Keratinocyte (primary cell): ENCODE results near the gene SH3BP5L. TPM values are rescaled to one million over a fixed set of nuclear protein-coding genes. Genes with fewer than 3 reads are reported as not detected.

Source experiments
- DNase-seq: peaks from one replicate; pipeline ENCODE4 v3.0.0-alpha.2; 2011; ENCODE audit warnings: low read depth, missing footprints, low spot score
- FAIRE-seq: peaks from 2 replicates; lab custom pipeline; 2011; peaks lifted over from hg19 to GRCh38; lab: Jason Lieb, UNC
- H2AFZ ChIP-seq: 2 replicates; pipeline ENCODE4 v1.6.0; 2012; ENCODE audit warnings: low read length, control low read depth, inconsistent platforms; ENCODE audit not compliant: control insufficient read depth
- H3K27ac ChIP-seq: 2 replicates; pipeline ENCODE4 v1.5.1; 2011; ENCODE audit warnings: low read length; ENCODE audit not compliant: control insufficient read depth, insufficient read depth
- H3K27me3 ChIP-seq: 3 replicates; pipeline ENCODE4 v1.6.0; 2011; ENCODE audit warnings: low read length; ENCODE audit not compliant: control insufficient read depth, insufficient read depth; ENCODE audit errors: extremely low read depth
- H3K36me3 ChIP-seq, 2 experiments: 2 replicates in 1 of 2; 3 replicates in 1 of 2; pipeline ENCODE4 v1.5.1; 2011; ENCODE audit warnings: low read length in 2 of 2, mild to moderate bottlenecking in 1 of 2; ENCODE audit not compliant: control insufficient read depth in 2 of 2, insufficient read depth in 2 of 2; ENCODE audit errors: extremely low read depth in 1 of 2
- H3K4me1 ChIP-seq: 3 replicates; pipeline ENCODE4 v1.5.1; 2011; ENCODE audit warnings: low read length; ENCODE audit not compliant: control insufficient read depth, insufficient read depth; ENCODE audit errors: extremely low read depth
- H3K4me2 ChIP-seq: 3 replicates; pipeline ENCODE4 v1.6.0; 2011; ENCODE audit warnings: low read depth, low read length; ENCODE audit not compliant: control insufficient read depth, insufficient read depth; ENCODE audit errors: extremely low read depth
- H3K4me3 ChIP-seq, 3 experiments: fragments of 200-600 bp in 1 of 3; sonication (generic) in 1 of 3; 2 replicates in 2 of 3; 3 replicates in 1 of 3; pipeline ENCODE4 v1.5.1; 2011 to 2016; ENCODE audit warnings: low read length in 3 of 3, mild to moderate bottlenecking in 3 of 3, control low read depth in 2 of 3, inconsistent platforms in 1 of 3, low read depth in 1 of 3, mixed read lengths in 1 of 3, mixed run types in 1 of 3, moderate library complexity in 1 of 3; ENCODE audit not compliant: control insufficient read depth in 2 of 3, insufficient read depth in 2 of 3; ENCODE audit errors: extremely low read depth in 1 of 3
- H3K79me2 ChIP-seq: 2 replicates; pipeline ENCODE4 v1.6.0; 2012; ENCODE audit warnings: low read length; ENCODE audit not compliant: control insufficient read depth, insufficient read depth
- H3K9ac ChIP-seq: 3 replicates; pipeline ENCODE4 v1.6.0; 2011; ENCODE audit warnings: low read length; ENCODE audit not compliant: control insufficient read depth, insufficient read depth; ENCODE audit errors: extremely low read depth
- H3K9me1 ChIP-seq: 3 replicates; pipeline ENCODE4 v1.6.0; 2011; ENCODE audit warnings: low read length; ENCODE audit not compliant: control insufficient read depth, insufficient read depth; ENCODE audit errors: extremely low read depth
- H3K9me3 ChIP-seq: 2 replicates; pipeline ENCODE4 v1.5.1; 2012; ENCODE audit warnings: low read depth, low read length; ENCODE audit not compliant: control insufficient read depth
- H4K20me1 ChIP-seq: 3 replicates; pipeline ENCODE4 v1.6.0; 2011; ENCODE audit warnings: low read length; ENCODE audit not compliant: control insufficient read depth, insufficient read depth; ENCODE audit errors: extremely low read depth
- EZH2 ChIP-seq: IDR thresholded peaks from one replicate; pipeline ENCODE4 v1.6.1; 2012; ENCODE audit warnings: inconsistent platforms, mild to moderate bottlenecking, low read length, moderate library complexity
- dilution Hi-C: fragments of 300-500 bp; cut with MboI; formaldehyde crosslinking; loops from one replicate; pipeline ENCODE4 v1.7.0; 2020; ENCODE audit warnings: low sequenced_read_pairs; ENCODE audit not compliant: extremely low pct_ligation_motif_present
- polyA plus RNA-seq, 5 experiments: library from polyadenylated mRNA; depleted of rRNA in 3 of 5; stranded (reverse) in 3 of 5; stranded (forward) in 1 of 5; unstranded in 1 of 5; fragments of >200 nt; gene quantifications; 1 replicate in 1 of 5; 2 replicates in 3 of 5; 3 replicates in 1 of 5; pipeline versions ENCODE4 v1.2.1 to v1.2.3, GENCODE V29; 2011 to 2012; ENCODE audit warnings: missing spikeins in 2 of 5, low read depth in 1 of 5, low replicate concordance in 1 of 5
- TF ChIP-seq, protein P1 (sequence below), 3 experiments: IDR thresholded peaks in 1 of 3; conservative IDR thresholded peaks in 1 of 3; optimal IDR thresholded peaks in 1 of 3; 2 replicates in 2 of 3; 3 replicates in 1 of 3; pipeline versions ENCODE3 to v1.5.1; 2011; ENCODE audit warnings: low read length in 3 of 3, mild to moderate bottlenecking in 3 of 3, moderate library complexity in 2 of 3, control low read depth in 1 of 3, inconsistent platforms in 1 of 3; ENCODE audit not compliant: insufficient read depth in 2 of 3; ENCODE audit errors: extremely low read depth in 1 of 3

SH3BP5L gene
- polyA plus RNA-seq, 1 donor (not counting 4 experiments of a cell fraction or from before 2014, with no cell fraction given) = 13.2 TPM

GRCh38 chr1:248822148-248823032, 3.3 kb downstream of the SH3BP5L start:
- Histone ChIP-seq H4K20me1 (no peaks in the 10 kb centered on the region), H3K27me3 (no peaks in the 10 kb centered on the region), H3K9ac (no peak overlapping the region), H3K9me3 (no peaks in the 10 kb centered on the region), H3K9me1 (peaks cover 2% of the 10 kb centered on the region), H3K4me1 (peaks cover 24% of the 10 kb centered on the region), H3K27ac (no peak overlapping the region), H2AFZ (no peak overlapping the region), H3K4me3 (no peak overlapping the region), H3K4me2 (peak overlapping the region; percentile 33), H3K79me2 (peaks cover 62% of the 10 kb centered on the region), H3K36me3 (peaks cover 15 to 23% of the 10 kb centered on the region in 2 experiments)
- FAIRE-seq (no peak), DNase-seq (no peak)
- dilution Hi-C loops = no loop called here
- no peak for TF ChIP-seq EZH2
- TF ChIP-seq, protein P1, sequence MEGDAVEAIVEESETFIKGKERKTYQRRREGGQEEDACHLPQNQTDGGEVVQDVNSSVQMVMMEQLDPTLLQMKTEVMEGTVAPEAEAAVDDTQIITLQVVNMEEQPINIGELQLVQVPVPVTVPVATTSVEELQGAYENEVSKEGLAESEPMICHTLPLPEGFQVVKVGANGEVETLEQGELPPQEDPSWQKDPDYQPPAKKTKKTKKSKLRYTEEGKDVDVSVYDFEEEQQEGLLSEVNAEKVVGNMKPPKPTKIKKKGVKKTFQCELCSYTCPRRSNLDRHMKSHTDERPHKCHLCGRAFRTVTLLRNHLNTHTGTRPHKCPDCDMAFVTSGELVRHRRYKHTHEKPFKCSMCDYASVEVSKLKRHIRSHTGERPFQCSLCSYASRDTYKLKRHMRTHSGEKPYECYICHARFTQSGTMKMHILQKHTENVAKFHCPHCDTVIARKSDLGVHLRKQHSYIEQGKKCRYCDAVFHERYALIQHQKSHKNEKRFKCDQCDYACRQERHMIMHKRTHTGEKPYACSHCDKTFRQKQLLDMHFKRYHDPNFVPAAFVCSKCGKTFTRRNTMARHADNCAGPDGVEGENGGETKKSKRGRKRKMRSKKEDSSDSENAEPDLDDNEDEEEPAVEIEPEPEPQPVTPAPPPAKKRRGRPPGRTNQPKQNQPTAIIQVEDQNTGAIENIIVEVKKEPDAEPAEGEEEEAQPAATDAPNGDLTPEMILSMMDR (optimal IDR thresholded peaks at IDR 0.05 in 1 of 3, IDR thresholded peaks at IDR 0.05 in 1 of 3, conservative IDR thresholded peaks at IDR 0.05 in 1 of 3; ENCODE audit: extremely low read depth in 1 of 3, insufficient read depth in 2 of 3, low read length in 3 of 3) = no peak

- Histone ChIP-seq H3K27me3 (no peaks in the 10 kb centered on the region), H3K9me3 (no peaks in the 10 kb centered on the region), H2AFZ (no peak overlapping the region), H4K20me1 (no peaks in the 10 kb centered on the region), H3K4me2 (no peak overlapping the region), H3K4me1 (peaks cover 21% of the 10 kb centered on the region), H3K9ac (no peak overlapping the region), H3K79me2 (peaks cover 64% of the 10 kb centered on the region), H3K9me1 (peaks cover 2% of the 10 kb centered on the region), H3K4me3 (no peak overlapping the region), H3K27ac (no peak overlapping the region), H3K36me3 (peaks cover 19 to 25% of the 10 kb centered on the region in 2 experiments)
- dilution Hi-C loops = no loop called here
- TF ChIP-seq EZH2 = no peak
- TF ChIP-seq, protein P1 (optimal IDR thresholded peaks at IDR 0.05 in 1 of 3, IDR thresholded peaks at IDR 0.05 in 1 of 3, conservative IDR thresholded peaks at IDR 0.05 in 1 of 3; ENCODE audit: extremely low read depth in 1 of 3, insufficient read depth in 2 of 3, low read length in 3 of 3) = no peak
- FAIRE-seq (no peak), DNase-seq (no peak)
Observed at GRCh38 chr1:248821641-248822040, 4.1 kb downstream of the SH3BP5L start.
